ENCODE data around the gene TFAP2A.

GRCh38 chr6:10431423-10432164 lies 16.7 kb upstream of the TFAP2A start:
- TF ChIP-seq, protein P1, sequence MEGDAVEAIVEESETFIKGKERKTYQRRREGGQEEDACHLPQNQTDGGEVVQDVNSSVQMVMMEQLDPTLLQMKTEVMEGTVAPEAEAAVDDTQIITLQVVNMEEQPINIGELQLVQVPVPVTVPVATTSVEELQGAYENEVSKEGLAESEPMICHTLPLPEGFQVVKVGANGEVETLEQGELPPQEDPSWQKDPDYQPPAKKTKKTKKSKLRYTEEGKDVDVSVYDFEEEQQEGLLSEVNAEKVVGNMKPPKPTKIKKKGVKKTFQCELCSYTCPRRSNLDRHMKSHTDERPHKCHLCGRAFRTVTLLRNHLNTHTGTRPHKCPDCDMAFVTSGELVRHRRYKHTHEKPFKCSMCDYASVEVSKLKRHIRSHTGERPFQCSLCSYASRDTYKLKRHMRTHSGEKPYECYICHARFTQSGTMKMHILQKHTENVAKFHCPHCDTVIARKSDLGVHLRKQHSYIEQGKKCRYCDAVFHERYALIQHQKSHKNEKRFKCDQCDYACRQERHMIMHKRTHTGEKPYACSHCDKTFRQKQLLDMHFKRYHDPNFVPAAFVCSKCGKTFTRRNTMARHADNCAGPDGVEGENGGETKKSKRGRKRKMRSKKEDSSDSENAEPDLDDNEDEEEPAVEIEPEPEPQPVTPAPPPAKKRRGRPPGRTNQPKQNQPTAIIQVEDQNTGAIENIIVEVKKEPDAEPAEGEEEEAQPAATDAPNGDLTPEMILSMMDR (IDR thresholded peaks at IDR 0.05), result no peak
- TF ChIP-seq EP300 (IDR thresholded peaks at IDR 0.05) (no peak), POLR2A (IDR thresholded peaks at IDR 0.05) (no peak)
